A673 (cell line): ENCODE results near the gene IRX1. TPM values are rescaled to one million over a fixed set of nuclear protein-coding genes. Genes with fewer than 3 reads are reported as not detected.

ENCODE experiments used
- Bru-seq: library from RNA; stranded (reverse); fragments of 400-500 nt; gene quantifications from one replicate; lab custom pipeline; 2021; lab: Mats Ljungman, UMichigan
- BruChase-seq, 2 experiments: library from RNA; stranded (reverse); fragments of 400-500 nt; gene quantifications; one replicate each; lab custom pipeline; 2021; lab: Mats Ljungman, UMichigan
- BruUV-seq: library from RNA; stranded (reverse); fragments of 400-500 nt; replicated peaks from 2 replicates; lab custom pipeline; 2021; lab: Mats Ljungman, UMichigan
- CTCF ChIA-PET: fragments of 300-600 bp; sonication (Branson Sonifier 250); formaldehyde crosslinking; loops from one replicate; lab custom pipeline; 2022; ENCODE audit warnings: antibody characterized with exemption; lab: Charles Lee
- POLR2A ChIA-PET: fragments of 300-600 bp; sonication (Branson Sonifier 250); formaldehyde crosslinking; loops from one replicate; lab custom pipeline; 2022; ENCODE audit warnings: antibody characterized with exemption; ENCODE audit not compliant: low non-redundant PET; lab: Charles Lee
- DNase-seq: peaks from one replicate; pipeline ENCODE4 v3.0.0-alpha.2; 2015; ENCODE audit warnings: low spot score
- H3K27ac ChIP-seq: fragments of 200-600 bp; sonication (generic); 2 replicates; pipeline ENCODE4 v1.5.1; 2016; ENCODE audit warnings: mixed run types, low read depth, mild to moderate bottlenecking, mixed read lengths, antibody characterized with exemption, low read length; ENCODE audit not compliant: poor library complexity, severe bottlenecking
- H3K27me3 ChIP-seq: fragments of 200-600 bp; sonication (generic); replicated peaks from 2 replicates; pipeline ENCODE4 v1.6.1; 2017; ENCODE audit warnings: mixed run types, low read depth, mild to moderate bottlenecking, mixed read lengths, antibody characterized with exemption, low read length; ENCODE audit not compliant: insufficient read depth, poor library complexity
- H3K36me3 ChIP-seq: fragments of 200-600 bp; sonication (generic); 2 replicates; pipeline ENCODE4 v1.6.1; 2016; ENCODE audit warnings: mixed run types, mild to moderate bottlenecking, mixed read lengths, antibody characterized with exemption, low read length; ENCODE audit not compliant: insufficient read depth, poor library complexity, severe bottlenecking
- H3K4me1 ChIP-seq: fragments of 200-600 bp; sonication (generic); 2 replicates; pipeline ENCODE4 v1.6.1; 2017; ENCODE audit warnings: mixed run types, mild to moderate bottlenecking, mixed read lengths, antibody characterized with exemption, low read length; ENCODE audit not compliant: insufficient read depth, poor library complexity, severe bottlenecking
- H3K4me3 ChIP-seq: fragments of 200-600 bp; sonication (generic); 2 replicates; pipeline ENCODE4 v1.5.1; 2016; ENCODE audit warnings: low read depth, mixed run types, mild to moderate bottlenecking, mixed read lengths, low read length; ENCODE audit not compliant: poor library complexity, severe bottlenecking
- H3K9me3 ChIP-seq: fragments of 200-600 bp; sonication (generic); 2 replicates; pipeline ENCODE4 v1.6.1; 2016; ENCODE audit warnings: mixed run types, low read depth, mild to moderate bottlenecking, mixed read lengths, antibody characterized with exemption, low read length; ENCODE audit not compliant: poor library complexity, severe bottlenecking
- CTCF ChIP-seq: fragments of 300-800, 200-600 bp; sonication (generic); conservative IDR thresholded peaks from 2 replicates; pipeline ENCODE4 v1.5.1; 2017; ENCODE audit warnings: low read depth, mild to moderate bottlenecking, antibody characterized with exemption, low read length, moderate library complexity, mixed read lengths
- EZH2 ChIP-seq: fragments of 200-600 bp; sonication (generic); IDR thresholded peaks from 2 replicates; pipeline ENCODE4 v1.6.1; 2017; ENCODE audit warnings: borderline replicate concordance, low read depth, mild to moderate bottlenecking, mixed read lengths, antibody characterized with exemption, low read length; ENCODE audit not compliant: poor library complexity, severe bottlenecking
- intact Hi-C: fragments of 100-400 bp; cut with micrococcal nuclease; formaldehyde crosslinking; loops from one replicate; pipeline ENCODE4 v1.10.0; 2022; ENCODE audit not compliant: unreplicated experiment
- long read RNA-seq: library from polyadenylated mRNA; stranded (forward); transcript quantifications from one replicate; pipeline ENCODE4 v2.0.0, GENCODE V29; 2022
- total RNA-seq: library from RNA; stranded (reverse); gene quantifications from 2 replicates; pipeline ENCODE4 v1.2.3, GENCODE V29; 2021

The IRX1 gene
- total RNA-seq: not detected in 2 replicates
- Bru-seq, nascent RNA: not detected
- not detected for BruChase-seq, experiment 1, labeled RNA remaining after a 2-hour chase
- not detected for BruChase-seq, experiment 2, labeled RNA remaining after a 6-hour chase
- long read RNA-seq: 0 reads

GRCh38 chr5:3595006-3595961 lies at the start of gene IRX1:
TSS of gene IRX1 (plus strand) at chr5:3595832. CDS start at chr5:3596106, 274 bp downstream.
- Histone ChIP-seq H3K27ac (no peak within 1 kb of the TSS), H3K4me1 (no peaks in the 10 kb centered on the region), H3K9me3 (peaks cover 21% of the 10 kb centered on the region), H3K36me3 (no peaks in the 10 kb centered on the region), H3K27me3 (no peaks in the 10 kb centered on the region), H3K4me3 (no peak within 1 kb of the TSS)
- intact Hi-C loops: no loop called here
- TF ChIP-seq EZH2 (no peak), CTCF (no peak)
- DNase-seq: no peak
- BruUV-seq: no TSS peak
- POLR2A ChIA-PET: no interaction called here
- CTCF ChIA-PET: no interaction called here

- intact Hi-C loops: no loop called here
- DNase-seq: no peak
- TF ChIP-seq EZH2 (no peak), CTCF (no peak)
- no peaks in the 10 kb centered on the region for H3K27me3 ChIP-seq
- H3K27ac ChIP-seq: no peak overlapping the region
- BruUV-seq: no TSS peak
- H3K9me3 ChIP-seq: peaks cover 36% of the 10 kb centered on the region
- ChIA-PET POLR2A (no interaction called here), CTCF (no interaction called here)
- H3K4me3 ChIP-seq: no peak overlapping the region
- no peaks in the 10 kb centered on the region for H3K4me1 ChIP-seq
- H3K36me3 ChIP-seq: no peaks in the 10 kb centered on the region
These were observed 49.6 kb upstream of the IRX1 start for GRCh38 chr5:3546028-3546427.

GRCh38 chr5:3564116-3564515 lies 31.5 kb upstream of the IRX1 start:
- intact Hi-C loops: no loop called here
- CTCF ChIA-PET: no interaction called here
- no peak overlapping the region for H3K4me3 ChIP-seq

More at GRCh38 chr5:3564116-3564515, 31.5 kb upstream of the IRX1 start:
- peaks cover 52% of the 10 kb centered on the region for H3K9me3 ChIP-seq
- no peak for DNase-seq
- POLR2A ChIA-PET: no interaction called here
- H3K4me1 ChIP-seq: no peaks in the 10 kb centered on the region
- TF ChIP-seq EZH2 (no peak), CTCF (no peak)
- no peaks in the 10 kb centered on the region for H3K27me3 ChIP-seq
- no TSS peak for BruUV-seq
- no peaks in the 10 kb centered on the region for H3K36me3 ChIP-seq
- H3K27ac ChIP-seq: no peak overlapping the region
